ENCODE measurements around the gene MEF2D.

Gene MEF2D

DNA sequence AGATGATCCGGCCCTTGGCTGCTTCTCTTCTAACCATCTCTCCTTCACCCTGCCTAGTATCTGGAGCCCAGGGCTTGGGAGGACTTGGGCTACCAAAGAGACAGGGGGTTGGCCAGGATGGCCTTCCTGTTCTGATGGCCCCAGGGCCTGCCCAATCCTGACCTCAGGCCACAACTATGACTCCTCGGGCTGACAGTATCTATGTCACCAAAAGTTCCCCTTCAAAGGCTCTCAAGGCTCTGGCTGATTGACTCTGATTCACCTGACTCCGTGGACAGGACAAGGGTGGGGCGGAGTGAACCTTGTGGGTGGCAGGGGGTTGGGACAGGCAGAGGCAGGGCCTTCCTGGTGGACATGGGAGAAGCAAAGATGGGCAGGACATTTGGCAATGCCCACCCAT, 12.7 kb downstream of the MEF2D start:
- WGBS (ENCODE audit: extremely low coverage, insufficient coverage, low lambda C conversion rate): no CpG with 5 or more reads among the region's 4 CpGs
- H3K56ac ChIP-seq (ENCODE audit: low read length): no peak overlapping the region
- H2BK15ac ChIP-seq (replicated peaks; ENCODE audit: low read depth): no peak overlapping the region
- no peaks in the 10 kb centered on the region for H3K27me3 ChIP-seq (ENCODE audit: insufficient read depth, low read length, poor library complexity)
- H3K79me2 ChIP-seq (ENCODE audit: control insufficient read depth, insufficient read depth, low read length): peaks cover 4% of the 10 kb centered on the region
- no peak overlapping the region for H3K4me3 ChIP-seq (ENCODE audit: low read length)
- DNase-seq: no peak
- H4K8ac ChIP-seq (ENCODE audit: low read depth, low read length): no peak overlapping the region
- no peak overlapping the region for H3K27ac ChIP-seq (ENCODE audit: low read depth, low read length)
- H2BK5ac ChIP-seq (ENCODE audit: low read length): no peak overlapping the region
- peaks cover 31% of the 10 kb centered on the region for H3K79me1 ChIP-seq (ENCODE audit: low read length)
- H3K4me1 ChIP-seq (ENCODE audit: control insufficient read depth, low read depth, low read length): peaks cover 26% of the 10 kb centered on the region
- no peak overlapping the region for H3K9ac ChIP-seq (ENCODE audit: low read length)
- H3K23ac ChIP-seq (ENCODE audit: low read length): no peak overlapping the region
- no peak overlapping the region for H2BK120ac ChIP-seq (ENCODE audit: low read depth, low read length)
- no peaks in the 10 kb centered on the region for H3K36me3 ChIP-seq (ENCODE audit: control insufficient read depth, insufficient read depth, low read length)
- H3K18ac ChIP-seq (ENCODE audit: low read length): no peak overlapping the region
- no peak overlapping the region for H3K4ac ChIP-seq (ENCODE audit: low read depth, low read length)
- H4K5ac ChIP-seq (ENCODE audit: low read length): no peak overlapping the region
- no peak overlapping the region for H2AK5ac ChIP-seq (ENCODE audit: low read length)
- H3K4me2 ChIP-seq (ENCODE audit: low read length): no peak overlapping the region

DNA sequence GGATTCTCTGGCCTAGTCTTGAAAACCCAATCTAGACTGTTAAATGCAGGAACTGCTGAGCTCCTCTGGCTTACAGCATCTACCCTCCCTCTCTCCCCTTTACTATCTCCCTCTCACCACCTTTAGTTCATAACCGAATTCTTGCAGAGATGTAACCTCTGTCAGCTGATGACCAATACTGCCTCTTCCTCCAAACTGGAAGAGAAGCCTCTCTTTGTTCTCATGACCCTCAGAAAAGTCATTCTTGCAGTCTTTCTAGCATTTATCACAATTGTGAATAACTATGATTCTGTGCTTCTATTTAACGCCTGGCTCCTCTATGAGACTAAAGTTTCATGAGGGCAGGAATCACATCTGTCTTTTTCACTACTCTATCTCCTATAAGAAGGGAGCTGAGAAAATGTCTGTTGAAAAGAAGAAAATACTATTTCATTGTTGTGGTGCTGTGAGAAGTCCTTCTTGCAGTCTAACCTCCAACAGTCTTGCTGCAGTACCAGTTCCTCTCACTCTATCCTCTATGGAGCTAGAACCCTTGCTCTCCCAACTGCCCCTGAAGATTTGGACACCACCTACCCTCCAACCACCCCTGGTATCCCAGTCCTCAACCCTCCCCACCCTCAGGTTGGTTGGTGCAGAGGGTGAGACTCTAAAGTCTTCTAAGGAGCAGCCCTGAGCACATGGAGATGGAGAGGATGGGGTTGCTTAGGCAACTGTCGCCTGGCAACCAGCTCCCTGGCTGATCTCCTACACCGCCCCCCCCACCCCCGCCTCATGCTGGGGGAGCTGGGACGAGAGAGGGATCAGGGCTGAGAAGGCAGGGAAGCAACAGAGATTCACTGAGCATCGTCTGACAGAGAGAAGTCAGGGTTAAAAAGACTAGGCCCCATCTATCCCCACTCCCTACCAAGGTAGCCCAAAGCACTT, 13.9 kb downstream of the MEF2D start:
- no peaks in the 10 kb centered on the region for H3K27me3 ChIP-seq (ENCODE audit: insufficient read depth, low read length, poor library complexity)

DNA sequence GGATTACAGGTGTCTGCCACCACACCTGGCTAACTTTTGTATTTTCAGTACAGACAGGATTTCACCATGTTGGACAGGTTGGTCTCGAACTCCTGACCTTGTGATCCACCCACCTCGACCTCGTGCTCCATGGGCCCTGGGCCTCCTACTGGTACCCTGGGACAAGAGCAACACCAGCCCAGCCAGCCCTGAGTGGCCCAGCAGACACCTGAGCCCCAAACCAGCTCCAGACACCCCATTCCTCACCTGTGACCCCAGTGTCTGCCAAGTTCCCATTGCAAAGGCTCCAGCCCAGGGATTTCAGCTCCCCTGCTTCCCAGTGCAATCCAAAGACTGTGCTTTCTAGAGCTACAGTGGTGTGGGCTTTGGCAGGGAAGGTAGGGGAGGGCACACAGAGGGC, 14.6 kb downstream of the MEF2D start:
- H3K36me3 ChIP-seq (ENCODE audit: control insufficient read depth, insufficient read depth, low read length): no peaks in the 10 kb centered on the region

More for the DNA sequence above, 13.9 kb downstream of the MEF2D start:
- peaks cover 4% of the 10 kb centered on the region for H3K79me2 ChIP-seq (ENCODE audit: control insufficient read depth, insufficient read depth, low read length)
- no peaks in the 10 kb centered on the region for H3K36me3 ChIP-seq (ENCODE audit: control insufficient read depth, insufficient read depth, low read length)
- no peak overlapping the region for H3K4me3 ChIP-seq (ENCODE audit: low read length)
- no peak overlapping the region for H2BK120ac ChIP-seq (ENCODE audit: low read depth, low read length)
- H3K23ac ChIP-seq (ENCODE audit: low read length): no peak overlapping the region
- H3K4me1 ChIP-seq (ENCODE audit: control insufficient read depth, low read depth, low read length): peaks cover 26% of the 10 kb centered on the region
- H3K79me1 ChIP-seq (ENCODE audit: low read length): peaks cover 29% of the 10 kb centered on the region
- no CpG with 5 or more reads among the region's 7 CpGs for WGBS (ENCODE audit: extremely low coverage, insufficient coverage, low lambda C conversion rate)
- no peak overlapping the region for H4K8ac ChIP-seq (ENCODE audit: low read depth, low read length)
- H3K56ac ChIP-seq (ENCODE audit: low read length): no peak overlapping the region
- H3K4ac ChIP-seq (ENCODE audit: low read depth, low read length): no peak overlapping the region
- H3K18ac ChIP-seq (ENCODE audit: low read length): no peak overlapping the region
- no peak overlapping the region for H4K5ac ChIP-seq (ENCODE audit: low read length)
- no peak overlapping the region for H3K27ac ChIP-seq (ENCODE audit: low read depth, low read length)
- no peak for DNase-seq
- no peak overlapping the region for H2BK15ac ChIP-seq (replicated peaks; ENCODE audit: low read depth)
- H3K4me2 ChIP-seq (ENCODE audit: low read length): no peak overlapping the region
- no peak overlapping the region for H3K9ac ChIP-seq (ENCODE audit: low read length)
- H2BK5ac ChIP-seq (ENCODE audit: low read length): no peak overlapping the region
- no peak overlapping the region for H2AK5ac ChIP-seq (ENCODE audit: low read length)

DNA sequence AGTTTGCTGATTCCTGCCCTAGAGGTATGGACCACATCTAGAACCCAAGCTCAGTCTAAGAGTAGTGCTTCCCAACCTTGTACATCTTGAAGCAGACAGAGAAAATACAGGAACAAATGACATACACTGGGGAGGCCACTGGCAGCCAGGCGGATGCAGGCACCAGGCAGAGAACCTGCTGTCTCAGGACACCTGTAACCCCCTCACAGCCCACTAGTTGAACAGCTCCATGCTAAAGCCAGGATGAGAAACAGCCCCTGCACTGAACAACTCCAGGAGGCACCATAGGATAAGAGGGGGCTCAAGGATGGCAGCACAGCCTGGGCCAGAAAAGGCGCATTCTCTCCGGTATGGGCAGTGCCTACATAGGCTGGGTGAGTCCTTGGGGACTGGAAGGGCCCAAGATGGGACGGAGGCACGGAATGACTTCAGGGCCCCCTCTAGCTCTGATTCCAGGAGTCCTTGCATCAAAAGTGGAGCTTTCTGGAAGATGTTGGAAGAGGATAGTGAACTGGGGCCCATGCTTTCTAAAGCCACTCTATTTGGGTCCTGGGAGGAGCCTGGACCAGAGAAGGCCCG, 16.0 kb downstream of the MEF2D start:
- Histone ChIP-seq H3K79me1 (ENCODE audit: low read length) (peaks cover 24% of the 10 kb centered on the region), H2BK5ac (ENCODE audit: low read length) (no peak overlapping the region), H2BK120ac (ENCODE audit: low read depth, low read length) (no peak overlapping the region), H3K56ac (ENCODE audit: low read length) (no peak overlapping the region), H3K9ac (ENCODE audit: low read length) (no peak overlapping the region), H3K79me2 (ENCODE audit: control insufficient read depth, insufficient read depth, low read length) (peaks cover 4% of the 10 kb centered on the region), H3K23ac (ENCODE audit: low read length) (no peak overlapping the region), H2AK5ac (ENCODE audit: low read length) (no peak overlapping the region), H3K4me2 (ENCODE audit: low read length) (no peak overlapping the region), H3K27ac (ENCODE audit: low read depth, low read length) (no peak overlapping the region), H3K18ac (ENCODE audit: low read length) (no peak overlapping the region), H2BK15ac (replicated peaks; ENCODE audit: low read depth) (no peak overlapping the region), H3K4ac (ENCODE audit: low read depth, low read length) (no peak overlapping the region), H4K5ac (ENCODE audit: low read length) (no peak overlapping the region), H3K36me3 (ENCODE audit: control insufficient read depth, insufficient read depth, low read length) (no peaks in the 10 kb centered on the region), H3K4me1 (ENCODE audit: control insufficient read depth, low read depth, low read length) (peaks cover 19% of the 10 kb centered on the region), H4K8ac (ENCODE audit: low read depth, low read length) (no peak overlapping the region), H3K27me3 (ENCODE audit: insufficient read depth, low read length, poor library complexity) (no peaks in the 10 kb centered on the region), H3K4me3 (ENCODE audit: low read length) (no peak overlapping the region)
- WGBS (ENCODE audit: extremely low coverage, insufficient coverage, low lambda C conversion rate): no CpG with 5 or more reads among the region's 6 CpGs
- no peak for DNase-seq

More for the DNA sequence above, 14.6 kb downstream of the MEF2D start:
- no peak overlapping the region for H4K5ac ChIP-seq (ENCODE audit: low read length)
- no peak overlapping the region for H3K23ac ChIP-seq (ENCODE audit: low read length)
- no peak overlapping the region for H2BK5ac ChIP-seq (ENCODE audit: low read length)
- no peaks in the 10 kb centered on the region for H3K27me3 ChIP-seq (ENCODE audit: insufficient read depth, low read length, poor library complexity)
- peaks cover 26% of the 10 kb centered on the region for H3K4me1 ChIP-seq (ENCODE audit: control insufficient read depth, low read depth, low read length)
- no peak overlapping the region for H3K4ac ChIP-seq (ENCODE audit: low read depth, low read length)
- DNase-seq: no peak
- no peak overlapping the region for H2BK15ac ChIP-seq (replicated peaks; ENCODE audit: low read depth)
- peaks cover 4% of the 10 kb centered on the region for H3K79me2 ChIP-seq (ENCODE audit: control insufficient read depth, insufficient read depth, low read length)
- no peak overlapping the region for H3K18ac ChIP-seq (ENCODE audit: low read length)
- H3K27ac ChIP-seq (ENCODE audit: low read depth, low read length): no peak overlapping the region
- no CpG with 5 or more reads among the region's 3 CpGs for WGBS (ENCODE audit: extremely low coverage, insufficient coverage, low lambda C conversion rate)
- no peak overlapping the region for H4K8ac ChIP-seq (ENCODE audit: low read depth, low read length)
- H2AK5ac ChIP-seq (ENCODE audit: low read length): no peak overlapping the region
- H3K79me1 ChIP-seq (ENCODE audit: low read length): peaks cover 29% of the 10 kb centered on the region
- H3K56ac ChIP-seq (ENCODE audit: low read length): no peak overlapping the region
- no peak overlapping the region for H3K9ac ChIP-seq (ENCODE audit: low read length)
- no peak overlapping the region for H3K4me2 ChIP-seq (ENCODE audit: low read length)
- H3K4me3 ChIP-seq (ENCODE audit: low read length): no peak overlapping the region
- no peak overlapping the region for H2BK120ac ChIP-seq (ENCODE audit: low read depth, low read length)

DNA sequence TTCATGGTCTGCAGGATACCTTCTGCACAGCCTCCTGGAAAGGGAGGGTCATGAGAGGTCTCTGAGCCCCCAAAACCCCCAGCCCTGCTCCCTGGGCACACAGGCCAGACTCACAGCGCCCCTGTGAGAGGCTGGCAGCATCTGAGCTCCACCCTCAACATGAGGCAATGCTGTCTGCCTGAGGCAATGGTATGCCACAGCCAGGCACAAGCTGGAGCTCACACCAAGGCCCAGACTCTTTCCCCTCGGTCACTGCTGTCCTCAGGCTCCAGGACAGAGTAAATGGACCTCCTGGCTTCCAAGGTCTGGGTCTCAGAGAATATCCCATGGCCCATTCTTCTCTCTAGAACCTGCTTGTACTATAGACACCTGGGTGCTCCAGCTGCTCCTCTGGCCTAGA, 17.2 kb downstream of the MEF2D start:
- H4K5ac ChIP-seq (ENCODE audit: low read length): no peak overlapping the region
- H2BK120ac ChIP-seq (ENCODE audit: low read depth, low read length): no peak overlapping the region
- no peak overlapping the region for H2AK5ac ChIP-seq (ENCODE audit: low read length)
- H3K4me2 ChIP-seq (ENCODE audit: low read length): no peak overlapping the region
- DNase-seq: no peak
- H2BK5ac ChIP-seq (ENCODE audit: low read length): no peak overlapping the region
- no peak overlapping the region for H3K18ac ChIP-seq (ENCODE audit: low read length)
- H3K79me2 ChIP-seq (ENCODE audit: control insufficient read depth, insufficient read depth, low read length): peaks cover 2% of the 10 kb centered on the region
- no CpG with 5 or more reads among the region's 2 CpGs for WGBS (ENCODE audit: extremely low coverage, insufficient coverage, low lambda C conversion rate)
- no peak overlapping the region for H2BK15ac ChIP-seq (replicated peaks; ENCODE audit: low read depth)
- H3K9ac ChIP-seq (ENCODE audit: low read length): no peak overlapping the region
- H3K79me1 ChIP-seq (ENCODE audit: low read length): peaks cover 16% of the 10 kb centered on the region
- no peak overlapping the region for H4K8ac ChIP-seq (ENCODE audit: low read depth, low read length)
- no peak overlapping the region for H3K27ac ChIP-seq (ENCODE audit: low read depth, low read length)
- H3K4me1 ChIP-seq (ENCODE audit: control insufficient read depth, low read depth, low read length): peaks cover 8% of the 10 kb centered on the region
- H3K23ac ChIP-seq (ENCODE audit: low read length): no peak overlapping the region
- H3K4ac ChIP-seq (ENCODE audit: low read depth, low read length): no peak overlapping the region
- H3K27me3 ChIP-seq (ENCODE audit: insufficient read depth, low read length, poor library complexity): no peaks in the 10 kb centered on the region
- peaks cover 1% of the 10 kb centered on the region for H3K36me3 ChIP-seq (ENCODE audit: control insufficient read depth, insufficient read depth, low read length)
- H3K56ac ChIP-seq (ENCODE audit: low read length): no peak overlapping the region
- no peak overlapping the region for H3K4me3 ChIP-seq (ENCODE audit: low read length)

All from mesendoderm (in vitro differentiated cells).